Measurements from ENCODE around the gene C4BPB. TPM values are rescaled to one million over a fixed set of nuclear protein-coding genes. Genes with fewer than 3 reads are reported as not detected.

Gene C4BPB
- total and polyA plus RNA-seq, 2 experiments from 2014 or later = not detected

DNA sequence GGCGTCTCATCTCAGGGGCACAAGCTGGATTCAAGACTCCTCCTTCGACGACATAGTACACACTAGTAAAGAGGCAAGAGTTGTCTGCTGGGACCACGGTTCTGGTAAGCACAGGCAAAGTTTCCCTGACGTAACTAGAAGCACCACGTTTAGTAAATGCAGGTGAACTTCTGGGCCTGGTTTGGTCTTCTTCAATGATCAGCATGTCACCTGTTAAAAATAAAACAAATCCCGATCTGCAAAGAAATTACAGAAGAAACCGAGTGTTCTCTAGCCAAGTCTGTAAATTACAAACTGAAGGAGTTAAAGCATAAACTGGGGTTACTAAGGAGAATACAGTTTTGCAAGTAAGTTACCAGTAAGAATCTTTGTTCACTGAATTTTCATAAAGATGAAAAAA is 39.1 kb upstream of the C4BPB start:
- Histone ChIP-seq H3K79me2 (ENCODE audit: insufficient read depth) (peaks cover 62% of the 10 kb centered on the region), H3K4me2 (ENCODE audit: unreplicated experiment) (peak overlapping the region; percentile 86), H4K20me1 (ENCODE audit: insufficient read depth) (no peaks in the 10 kb centered on the region; the same call in 1 of the 2 replicates), H3K27ac (peak overlapping the region; percentile 94; the same call in 1 of the 2 replicates), H3F3A (ENCODE audit: insufficient read depth) (peaks cover 23% of the 10 kb centered on the region), H3K9me2 (ENCODE audit: insufficient read depth) (no peaks in the 10 kb centered on the region), H3K27me3 (replicated peaks; ENCODE audit: insufficient read depth) (no peaks in the 10 kb centered on the region), H3K9ac (peak overlapping the region; percentile 93), H3K4me3 (peak overlapping the region; percentile 98), H3K4me1 (ENCODE audit: insufficient read depth) (peaks cover 44% of the 10 kb centered on the region), H3K9me3 (ENCODE audit: low read depth) (no peaks in the 10 kb centered on the region), H2AFZ (no peak overlapping the region), H3K36me3 (ENCODE audit: low read depth) (peaks cover 28% of the 10 kb centered on the region)
- WGBS, 2 experiments (ENCODE audit: low coverage in 1 of 2, low lambda C conversion rate in 2 of 2, missing lambda C conversion rate in 2 of 2) = 54 to 56% methylated on average over 8 of the region's 8 CpGs
- in situ Hi-C loops (cut with MboI) = no loop called here
- TF ChIP-seq EZH2 (IDR thresholded peaks at IDR 0.05; ENCODE audit: insufficient read depth, poor library complexity, severe bottlenecking) (no peak), EZH2phosphoT487 (IDR thresholded peaks at IDR 0.05; ENCODE audit: insufficient read depth, low read depth) (no peak)
- no peak for DNase-seq

DNA sequence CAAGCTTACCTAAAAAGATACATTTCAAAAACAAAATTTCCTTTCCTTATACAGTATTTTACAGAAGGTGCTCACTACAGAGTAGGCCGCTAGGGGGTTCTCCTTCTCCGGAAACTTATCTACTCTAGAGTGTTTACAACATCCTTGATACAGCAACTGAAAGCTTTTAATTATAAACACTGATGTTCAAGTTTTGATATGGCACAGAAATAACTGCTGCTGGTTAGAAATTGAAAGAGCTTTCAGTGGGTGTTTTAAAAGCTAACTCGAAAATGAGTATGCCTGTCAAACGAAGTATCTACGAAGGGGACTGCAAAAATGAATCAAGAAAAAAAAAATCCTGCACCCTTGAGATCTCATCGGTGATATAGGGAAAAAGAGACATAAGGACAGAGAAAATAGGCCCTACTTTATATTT is 38.7 kb upstream of the C4BPB start:
- peak; percentile 82 for DNase-seq
- peak overlapping the region; percentile 93 for H3K9ac ChIP-seq
- H3K9me3 ChIP-seq (ENCODE audit: low read depth) = no peaks in the 10 kb centered on the region
- WGBS, 2 experiments (ENCODE audit: low coverage in 1 of 2, low lambda C conversion rate in 2 of 2, missing lambda C conversion rate in 2 of 2) = 1% methylated on average over 6 of the region's 6 CpGs
- H3K4me3 ChIP-seq = peak overlapping the region; percentile 98
- peak overlapping the region; percentile 94 for H3K27ac ChIP-seq
- peak overlapping the region; percentile 96 for H2AFZ ChIP-seq
- H3K9me2 ChIP-seq (ENCODE audit: insufficient read depth) = no peaks in the 10 kb centered on the region
- H3K36me3 ChIP-seq (ENCODE audit: low read depth) = peaks cover 28% of the 10 kb centered on the region
- no peak for TF ChIP-seq EZH2phosphoT487 (IDR thresholded peaks at IDR 0.05; ENCODE audit: insufficient read depth, low read depth)
- no peak for TF ChIP-seq EZH2 (IDR thresholded peaks at IDR 0.05; ENCODE audit: insufficient read depth, poor library complexity, severe bottlenecking)
- peaks cover 44% of the 10 kb centered on the region for H3K4me1 ChIP-seq (ENCODE audit: insufficient read depth)
- H3K4me2 ChIP-seq (ENCODE audit: unreplicated experiment) = peak overlapping the region; percentile 86
- no peaks in the 10 kb centered on the region for H3K27me3 ChIP-seq (replicated peaks; ENCODE audit: insufficient read depth)
- H4K20me1 ChIP-seq (ENCODE audit: insufficient read depth) = no peaks in the 10 kb centered on the region; the same call in 1 of the 2 replicates
- H3F3A ChIP-seq (ENCODE audit: insufficient read depth) = peaks cover 24% of the 10 kb centered on the region
- in situ Hi-C loops (cut with MboI) = no loop called here
- peaks cover 57% of the 10 kb centered on the region for H3K79me2 ChIP-seq (ENCODE audit: insufficient read depth)

DNA sequence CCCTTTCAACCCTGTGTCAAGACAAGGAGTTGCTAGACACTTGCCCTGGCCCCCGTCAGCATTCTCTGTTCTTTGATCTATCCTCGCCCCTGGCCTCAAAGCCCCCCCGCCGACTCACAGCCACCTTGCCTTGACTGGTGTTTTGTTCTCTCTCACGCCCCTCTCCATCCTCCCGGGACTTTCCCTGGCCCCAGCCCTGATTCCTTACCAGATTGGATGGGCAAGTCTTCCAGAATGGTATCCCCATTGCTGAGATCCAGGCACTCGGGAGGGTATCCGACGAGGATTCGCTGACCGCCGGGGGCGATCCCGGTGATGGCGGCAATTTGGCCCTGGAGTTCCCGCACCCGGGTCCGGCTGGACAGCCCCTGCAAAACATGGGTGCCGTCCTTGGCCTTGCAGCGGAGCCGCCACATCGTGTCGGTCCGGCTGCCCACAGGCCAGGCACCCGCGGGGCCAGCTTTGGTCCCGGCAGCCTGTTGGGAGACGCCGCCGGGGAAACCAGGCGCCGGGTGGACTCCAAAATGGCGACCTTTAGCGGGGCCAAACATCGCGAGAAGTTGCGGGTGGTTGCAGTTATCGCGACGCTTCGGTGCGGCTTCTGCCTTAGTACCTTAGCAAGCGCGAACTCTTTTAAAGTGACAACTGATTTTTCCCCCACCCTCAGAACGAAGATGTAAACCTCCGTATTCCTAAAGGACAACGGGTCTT is 38.0 kb upstream of the C4BPB start:
- in situ Hi-C loops (cut with MboI) = no loop called here
- Histone ChIP-seq H3K27ac (peak overlapping the region; percentile 94), H3F3A (ENCODE audit: insufficient read depth) (peaks cover 24% of the 10 kb centered on the region), H3K79me2 (ENCODE audit: insufficient read depth) (peaks cover 50% of the 10 kb centered on the region), H3K4me2 (ENCODE audit: unreplicated experiment) (peak overlapping the region; percentile 86), H3K9me2 (ENCODE audit: insufficient read depth) (no peaks in the 10 kb centered on the region), H4K20me1 (ENCODE audit: insufficient read depth) (no peaks in the 10 kb centered on the region; the same call in 1 of the 2 replicates), H3K4me1 (ENCODE audit: insufficient read depth) (peaks cover 40% of the 10 kb centered on the region), H3K36me3 (ENCODE audit: low read depth) (peaks cover 28% of the 10 kb centered on the region), H3K9me3 (ENCODE audit: low read depth) (no peaks in the 10 kb centered on the region), H3K27me3 (replicated peaks; ENCODE audit: insufficient read depth) (no peaks in the 10 kb centered on the region), H3K9ac (peak overlapping the region; percentile 93), H3K4me3 (peak overlapping the region; percentile 98), H2AFZ (peak overlapping the region; percentile 96)
- TF ChIP-seq EZH2 (IDR thresholded peaks at IDR 0.05; ENCODE audit: insufficient read depth, poor library complexity, severe bottlenecking) (no peak), EZH2phosphoT487 (IDR thresholded peaks at IDR 0.05; ENCODE audit: insufficient read depth, low read depth) (no peak)
- DNase-seq = peak; percentile 97
- 0 to 2% methylated on average over 47 of the region's 47 CpGs for WGBS, 2 experiments (ENCODE audit: low coverage in 1 of 2, low lambda C conversion rate in 2 of 2, missing lambda C conversion rate in 2 of 2)

DNA sequence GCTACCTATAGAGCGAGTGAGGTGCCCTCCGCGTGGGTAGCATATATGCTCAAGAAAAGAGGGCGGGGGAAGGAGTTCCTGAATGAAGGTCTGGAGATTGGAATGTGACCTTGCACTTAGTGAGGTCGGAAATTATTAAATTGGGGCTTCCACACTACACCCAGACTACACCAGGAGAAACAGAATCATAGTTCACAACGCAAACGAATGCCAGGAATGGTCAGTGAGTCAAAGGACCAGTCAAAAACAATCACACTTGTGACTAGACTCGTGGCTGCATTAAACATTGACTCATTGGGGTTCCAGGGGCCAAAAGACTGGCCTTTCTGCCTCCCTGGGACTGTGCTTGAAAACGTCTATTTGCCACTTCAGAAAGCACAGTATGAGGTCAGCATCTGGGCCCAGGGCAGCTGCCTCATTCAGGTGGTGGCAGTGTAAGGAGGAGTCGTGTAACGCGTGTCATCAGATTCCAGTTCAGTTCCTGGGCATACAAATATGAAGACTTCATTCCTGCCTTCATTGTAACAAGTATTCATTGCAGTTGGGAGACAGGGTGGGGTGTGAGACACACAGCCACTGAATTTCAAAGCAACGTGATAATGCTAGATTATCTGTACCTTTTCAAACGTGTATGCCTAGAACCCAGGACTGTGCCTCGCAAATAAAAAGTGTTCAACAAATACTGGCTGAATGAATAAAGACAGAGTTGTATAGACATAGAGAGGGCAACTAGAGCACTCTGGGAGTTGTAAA is 37.3 kb upstream of the C4BPB start, which contains the start of gene YOD1:
TSS of gene YOD1 (minus strand) at position 18 of the 753 bp plus-strand sequence. CDS start 178 bp downstream, outside the sequence.
- Histone ChIP-seq H3K79me2 (ENCODE audit: insufficient read depth) (peaks cover 43% of the 10 kb centered on the region), H4K20me1 (ENCODE audit: insufficient read depth) (no peaks in the 10 kb centered on the region; the same call in 1 of the 2 replicates), H3K4me2 (ENCODE audit: unreplicated experiment) (peak within 1 kb of the TSS; percentile 86), H3F3A (ENCODE audit: insufficient read depth) (peaks cover 24% of the 10 kb centered on the region), H2AFZ (peak within 1 kb of the TSS; percentile 96), H3K27ac (peak within 1 kb of the TSS; percentile 94), H3K27me3 (replicated peaks; ENCODE audit: insufficient read depth) (no peaks in the 10 kb centered on the region), H3K36me3 (ENCODE audit: low read depth) (peaks cover 24% of the 10 kb centered on the region), H3K9me2 (ENCODE audit: insufficient read depth) (no peaks in the 10 kb centered on the region), H3K9me3 (ENCODE audit: low read depth) (no peaks in the 10 kb centered on the region), H3K9ac (peak within 1 kb of the TSS; percentile 93), H3K4me3 (peak within 1 kb of the TSS; percentile 98), H3K4me1 (ENCODE audit: insufficient read depth) (peaks cover 33% of the 10 kb centered on the region)
- in situ Hi-C loops (cut with MboI) = no loop called here
- TF ChIP-seq EZH2phosphoT487 (IDR thresholded peaks at IDR 0.05; ENCODE audit: insufficient read depth, low read depth) (no peak), EZH2 (IDR thresholded peaks at IDR 0.05; ENCODE audit: insufficient read depth, poor library complexity, severe bottlenecking) (no peak)
- peak; percentile 90 for DNase-seq
- 24% methylated on average over 15 of the region's 15 CpGs for WGBS, 2 experiments (ENCODE audit: low coverage in 1 of 2, low lambda C conversion rate in 2 of 2, missing lambda C conversion rate in 2 of 2)

Measured in GM23248 (cell line).